Hematopoietic multipotent progenitor cell (in vitro differentiated cells): ENCODE data around the gene CNN2. TPM values are rescaled to one million over a fixed set of nuclear protein-coding genes. Genes with fewer than 3 reads are reported as not detected.
"Not testable (repeated sequence)": the region's sequence is repeated elsewhere in the genome, so short reads cannot be mapped to it uniquely, and the experiment has no call there.

ENCODE experiments used
- DNase-seq, 3 donors: peaks; one replicate each; pipeline ENCODE4 v3.0.0-alpha.2; 2011 to 2015; ENCODE audit warnings: low read depth in 2 of 3, low spot score in 2 of 3
- total RNA-seq: library from RNA; depleted of rRNA; stranded (reverse); fragments of >200 nt; gene quantifications from one replicate; pipeline ENCODE4 v1.2.3, GENCODE V29; 2012

The CNN2 gene
- total RNA-seq, 1 donor: 236 TPM

GRCh38 chr19:1009981-1010538 is 16.3 kb upstream of the CNN2 start:
- no peak for DNase-seq

GRCh38 chr19:1010586-1011510 is 15.6 kb upstream of the CNN2 start:
- DNase-seq: no peak

GRCh38 chr19:1011831-1012333 is 14.5 kb upstream of the CNN2 start:
- no peak for DNase-seq

- DNase-seq: no peak
These were observed 14.1 kb upstream of the CNN2 start for GRCh38 chr19:1012334-1012733.

GRCh38 chr19:1013218-1013617 is 13.2 kb upstream of the CNN2 start:
- no peak for DNase-seq

- DNase-seq: no peak
These were observed 12.0 kb upstream of the CNN2 start for GRCh38 chr19:1014161-1015060.

- no peak for DNase-seq
These were observed 11.2 kb upstream of the CNN2 start for GRCh38 chr19:1015061-1015781.

GRCh38 chr19:1015782-1016646 is 10.4 kb upstream of the CNN2 start:
- no peak for DNase-seq

GRCh38 chr19:1016647-1017114 is 9.7 kb upstream of the CNN2 start:
- no peak for DNase-seq

GRCh38 chr19:1017115-1017905 is 9.1 kb upstream of the CNN2 start:
- no peak for DNase-seq

GRCh38 chr19:1017906-1018305 is 8.5 kb upstream of the CNN2 start:
- DNase-seq: no peak

- DNase-seq: no peak
These were observed 8.0 kb upstream of the CNN2 start for GRCh38 chr19:1018393-1018792.

- DNase-seq: no peak
These were observed 7.3 kb upstream of the CNN2 start for GRCh38 chr19:1018932-1019615.

GRCh38 chr19:1019616-1019961 is 6.8 kb upstream of the CNN2 start:
- no peak for DNase-seq

- no peak for DNase-seq
These were observed 6.2 kb upstream of the CNN2 start for GRCh38 chr19:1019980-1020867.

GRCh38 chr19:1020868-1021425 is 5.5 kb upstream of the CNN2 start, which contains the start of gene TMEM259:
Gene TMEM259, minus strand, starts transcription at chr19:1021123. Its CDS starts 127 bp downstream, at chr19:1020996.
- peak; percentile 92 to 99 (median 97) for DNase-seq

GRCh38 chr19:1023883-1024188 is 2.6 kb upstream of the CNN2 start:
- DNase-seq: not testable (repeated sequence)
